AG08396 (cell line): Measurements from ENCODE around the gene AGPAT2.

ENCODE experiments used
- DNase-seq: peaks from one replicate; pipeline ENCODE4 v3.0.0; 2012; ENCODE audit warnings: low spot score, mixed read lengths

Gene AGPAT2

GRCh38 chr9:136686794-136687711, at the start of gene AGPAT2:
Gene AGPAT2, minus strand, starts transcription at chr9:136687457. Its CDS starts 100 bp downstream, at chr9:136687357.
- peak; percentile 85 for DNase-seq

DNA sequence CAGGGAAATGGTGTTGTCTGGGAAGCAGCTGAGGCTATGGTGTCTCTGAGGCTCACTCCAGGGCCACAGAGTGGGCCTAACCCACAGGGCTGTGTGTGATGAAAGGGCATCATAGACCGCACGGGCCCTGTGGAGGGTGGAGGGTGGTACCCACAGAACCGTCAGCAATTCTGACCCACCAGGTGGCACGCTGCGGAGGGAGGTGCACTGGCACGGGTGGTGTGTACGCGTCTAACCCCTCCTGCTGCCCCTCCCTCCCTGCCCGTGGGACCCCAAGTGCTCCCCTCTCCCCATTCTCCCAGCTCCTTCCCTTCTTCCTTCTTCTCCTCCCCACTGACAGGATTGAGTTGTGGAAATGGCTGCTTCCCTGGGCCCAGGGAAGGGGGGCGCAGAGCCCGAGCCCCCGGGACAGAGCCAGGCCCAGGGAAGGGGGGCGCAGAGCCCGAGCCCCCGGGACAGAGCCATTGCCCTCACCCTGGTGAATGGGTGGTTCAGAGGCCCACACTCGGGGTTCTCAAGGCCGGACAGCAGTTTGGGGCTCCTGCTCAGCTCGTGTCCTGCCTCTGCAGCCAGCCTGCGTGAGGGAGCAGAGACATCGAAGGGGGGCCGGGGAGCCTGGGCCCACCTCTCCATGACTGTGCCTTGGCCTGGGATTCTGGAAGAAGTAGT, 48.7 kb upstream of the AGPAT2 start:
- DNase-seq, result no peak

GRCh38 chr9:136734837-136735496, 47.7 kb upstream of the AGPAT2 start:
- no peak for DNase-seq

- DNase-seq, result no peak
These were observed 46.4 kb upstream of the AGPAT2 start for GRCh38 chr9:136733611-136734010.

GRCh38 chr9:136732444-136733178, 45.4 kb upstream of the AGPAT2 start:
- DNase-seq, result no peak

DNA sequence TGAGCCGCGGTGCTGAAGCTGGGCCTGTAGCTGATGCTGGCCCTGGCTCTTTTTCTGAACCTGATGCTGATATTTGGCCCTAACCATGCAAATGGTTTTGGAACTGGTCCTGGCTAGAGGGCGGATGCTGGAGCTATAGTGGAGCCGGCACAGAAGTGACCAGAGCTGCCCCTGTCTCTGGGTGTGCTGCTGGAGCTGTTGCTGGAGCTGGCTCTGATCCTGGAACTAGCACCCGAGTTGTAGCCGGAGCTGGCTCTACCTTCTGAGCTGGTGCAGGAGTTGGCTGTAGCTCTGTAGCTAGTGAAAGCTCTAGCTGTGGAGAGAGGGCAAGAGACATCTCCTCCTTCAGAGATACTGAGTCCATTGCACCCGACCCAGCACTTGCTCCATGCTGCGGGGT, 42.7 kb upstream of the AGPAT2 start:
- no peak for DNase-seq

GRCh38 chr9:136729144-136729543, 41.9 kb upstream of the AGPAT2 start:
- no peak for DNase-seq

- DNase-seq, result peak; percentile 79
These were observed 41.4 kb upstream of the AGPAT2 start for GRCh38 chr9:136728548-136729123.

DNA sequence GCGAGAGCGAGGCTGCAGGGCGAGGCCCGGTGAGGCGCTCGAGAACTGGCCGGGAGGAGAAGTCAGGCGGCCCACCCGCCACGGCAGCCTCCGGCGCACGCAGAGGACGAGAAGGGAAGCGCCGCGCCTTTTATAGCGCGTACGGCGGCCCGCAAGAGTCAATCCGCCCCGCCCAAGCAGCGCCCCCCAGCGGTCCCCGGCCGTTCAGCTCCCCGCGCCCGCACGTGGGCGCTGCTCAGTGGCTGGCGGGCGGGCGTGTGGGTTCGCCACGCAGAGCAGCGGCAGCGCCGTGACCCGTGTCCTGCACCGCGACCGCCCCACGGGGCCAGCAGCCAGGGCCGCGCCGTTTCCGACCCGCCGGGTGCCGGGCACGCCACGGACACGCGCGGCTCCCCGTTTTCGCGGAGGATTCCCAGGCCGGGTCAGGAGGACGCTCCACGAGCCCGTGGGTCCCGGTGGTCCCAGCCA, 40.9 kb upstream of the AGPAT2 start:
- DNase-seq, result peak; percentile 98

DNA sequence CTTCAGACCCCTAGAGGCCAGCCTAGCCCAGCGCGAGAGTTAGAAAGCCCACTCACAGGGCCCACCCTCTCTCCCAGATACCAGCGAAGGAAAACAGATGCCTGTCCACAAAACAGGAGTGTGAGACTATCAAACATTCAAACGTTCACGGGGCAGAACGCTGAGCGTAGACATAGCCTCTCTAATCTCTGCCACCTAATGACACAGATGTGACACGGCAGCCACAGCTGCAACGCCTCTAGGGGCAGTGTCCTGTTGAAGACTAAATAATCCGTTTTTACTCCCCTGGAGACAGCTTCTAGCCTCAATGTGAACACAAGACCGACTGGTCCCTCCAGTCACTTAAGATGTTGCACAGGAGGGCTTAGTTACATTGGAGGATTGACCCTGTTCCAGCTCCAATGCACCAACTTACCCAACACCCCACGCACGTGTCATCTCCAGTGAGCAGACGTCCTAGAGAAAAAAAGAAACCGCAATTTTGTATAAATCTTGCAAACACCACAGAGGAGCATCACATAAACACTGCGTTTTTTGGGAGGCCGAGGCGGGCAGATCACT, 39.5 kb upstream of the AGPAT2 start:
- peak; percentile 67 for DNase-seq

GRCh38 chr9:136726118-136726517, 38.9 kb upstream of the AGPAT2 start:
- no peak for DNase-seq

- DNase-seq, result peak; percentile 76
These were observed 38.4 kb upstream of the AGPAT2 start for GRCh38 chr9:136725612-136726011.

GRCh38 chr9:136724772-136725171, 37.5 kb upstream of the AGPAT2 start:
- no peak for DNase-seq

GRCh38 chr9:136723989-136724388, 36.7 kb upstream of the AGPAT2 start:
- no peak for DNase-seq

- DNase-seq, result no peak
These were observed 36.2 kb upstream of the AGPAT2 start for GRCh38 chr9:136723362-136723976.

- DNase-seq, result no peak
These were observed 35.7 kb upstream of the AGPAT2 start for GRCh38 chr9:136722969-136723356.

DNA sequence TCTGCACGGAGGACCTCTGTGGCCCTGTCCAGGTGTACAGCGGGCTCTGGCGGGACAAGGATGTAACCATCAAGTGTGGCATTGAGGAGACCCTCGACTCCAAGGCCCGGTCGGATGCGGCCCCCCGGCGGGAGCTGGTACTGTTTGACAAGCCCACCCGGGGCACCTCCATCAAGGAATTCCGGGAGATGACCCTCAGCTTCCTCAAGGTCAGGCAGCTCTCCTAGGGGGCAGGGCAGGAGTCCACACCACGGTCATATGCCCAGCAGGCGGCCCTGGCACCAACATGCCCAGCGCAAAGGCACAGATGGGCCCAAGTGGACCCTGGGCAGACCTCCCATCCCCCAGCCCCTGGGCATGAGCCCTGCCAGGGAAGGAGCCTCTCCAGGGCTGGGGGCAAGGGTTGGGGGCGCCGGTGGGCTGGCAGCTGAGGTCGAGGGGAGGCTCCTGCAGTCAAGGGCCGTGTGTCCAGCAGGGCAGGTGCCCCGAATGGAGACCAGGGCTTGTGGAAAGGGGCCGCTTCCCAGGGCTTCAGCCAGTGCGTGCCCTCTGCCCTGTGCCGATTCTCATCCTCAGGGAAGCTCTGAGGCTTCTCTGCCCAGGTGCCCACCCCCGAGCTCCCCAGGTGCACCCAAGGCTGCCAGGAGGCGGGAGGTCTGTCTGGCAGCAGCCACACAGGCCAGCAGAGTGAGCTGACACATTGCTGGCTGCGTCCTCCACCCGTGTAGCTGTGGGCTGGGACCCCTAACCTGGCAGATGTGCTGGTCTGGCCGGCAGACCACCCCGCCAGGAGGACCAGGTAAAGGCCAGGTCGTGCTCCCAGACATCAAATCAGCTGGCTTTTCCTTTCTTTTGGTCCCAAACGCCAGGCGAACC, 35.1 kb upstream of the AGPAT2 start:
- DNase-seq, result no peak

GRCh38 chr9:136721339-136722092, 34.3 kb upstream of the AGPAT2 start:
- peak; percentile 81 for DNase-seq

DNA sequence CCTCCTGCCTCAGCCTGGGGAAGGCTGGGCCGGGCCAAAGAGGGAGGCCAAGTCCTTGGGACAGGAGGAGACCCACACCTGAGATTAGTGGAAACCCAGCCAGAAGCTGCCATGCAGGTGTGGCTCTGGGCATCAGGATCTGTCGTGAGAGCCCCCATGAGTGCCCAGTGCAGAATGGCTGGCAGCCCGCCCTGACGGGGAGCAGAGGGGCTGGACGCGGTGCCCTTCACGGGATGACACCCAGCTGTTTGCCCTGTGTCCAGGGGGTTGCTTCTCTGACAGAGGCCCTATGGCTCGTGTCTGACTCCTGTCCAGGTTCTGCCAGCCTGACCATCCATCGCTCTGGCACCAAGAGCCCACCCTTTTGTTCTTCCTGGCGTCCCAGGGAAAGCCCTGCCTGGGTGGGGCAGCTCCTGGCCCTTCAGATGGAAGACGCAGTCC, 33.7 kb upstream of the AGPAT2 start:
- no peak for DNase-seq
